T-cell (primary cell): ENCODE results near the gene ATG3. TPM values are rescaled to one million over a fixed set of nuclear protein-coding genes. Genes with fewer than 3 reads are reported as not detected.

Source experiments
- ATAC-seq, 4 experiments: fragments of 200-7000 bp in 3 of 4; fragments of 150-1000 bp in 1 of 4; cut with Tn5 transposase; replicated peaks in 1 of 4; 1 replicate in 3 of 4; 2 replicates in 1 of 4; pipeline ENCODE4 v1.10.0; 2021; ENCODE audit warnings: moderate library complexity in 3 of 4, mild to moderate bottlenecking in 2 of 4, moderate number of reproducible peaks in 1 of 4
- CTCF ChIA-PET, 2 donors: fragments of 300-600 bp; sonication (Branson Sonifier 250); formaldehyde crosslinking; loops; one replicate each; lab custom pipeline; 2022; ENCODE audit warnings: antibody characterized with exemption in 2 of 2; lab: Charles Lee
- POLR2A ChIA-PET, 2 donors: fragments of 300-600 bp; sonication (Branson Sonifier 250); formaldehyde crosslinking; loops; one replicate each; lab custom pipeline; 2022; ENCODE audit warnings: antibody characterized with exemption in 2 of 2; lab: Charles Lee
- DNase-seq, 35 experiments: peaks; one replicate each; pipeline versions ENCODE4 v3.0.0 to v3.0.0-alpha.2; 2013 to 2023
- H3K27ac ChIP-seq: one replicate; pipeline ENCODE4 v1.5.1; 2013; ENCODE audit warnings: low read length
- H3K27me3 ChIP-seq, 2 experiments: replicated peaks in 1 of 2; 1 replicate in 1 of 2; 2 replicates in 1 of 2; pipeline versions ENCODE4 v1.6.1 to v1.7.0; 2013; ENCODE audit warnings: low read length in 1 of 2, mixed read lengths in 1 of 2; ENCODE audit not compliant: control insufficient read depth in 2 of 2, insufficient read depth in 2 of 2; ENCODE audit errors: extremely low read depth in 1 of 2
- H3K36me3 ChIP-seq, 2 donors: 1 replicate in 1 of 2; 2 replicates in 1 of 2; pipeline versions ENCODE4 v1.6.1 to v1.7.0; 2013; ENCODE audit warnings: low read length in 1 of 2; ENCODE audit not compliant: control insufficient read depth in 2 of 2, insufficient read depth in 1 of 2; ENCODE audit errors: extremely low read depth in 1 of 2
- H3K4me1 ChIP-seq, 2 experiments: 1 replicate in 1 of 2; 2 replicates in 1 of 2; pipeline versions ENCODE4 v1.6.1 to v1.7.0; 2013; ENCODE audit warnings: low read length in 2 of 2, mixed read lengths in 1 of 2; ENCODE audit not compliant: insufficient read depth in 2 of 2, control insufficient read depth in 1 of 2; ENCODE audit errors: extremely low read depth in 1 of 2
- H3K4me3 ChIP-seq, 2 donors: 1 replicate in 1 of 2; 2 replicates in 1 of 2; pipeline versions ENCODE4 v1.5.1 to v1.7.0; 2013; ENCODE audit warnings: mild to moderate bottlenecking in 2 of 2, low read length in 1 of 2, moderate library complexity in 1 of 2; ENCODE audit not compliant: control insufficient read depth in 1 of 2; ENCODE audit errors: extremely low read depth in 1 of 2
- H3K9me3 ChIP-seq: 2 replicates; pipeline ENCODE4 v1.7.0; 2013
- H3K27ac Mint-ChIP-seq, 2 donors: one replicate each; pipeline ENCODE4 v1.8.0; 2020 to 2021; ENCODE audit warnings: mild to moderate bottlenecking in 2 of 2, mixed read lengths in 2 of 2
- H3K27me3 Mint-ChIP-seq, 2 donors: one replicate each; pipeline ENCODE4 v1.8.0; 2021 to 2022; ENCODE audit warnings: mixed read lengths in 2 of 2
- H3K36me3 Mint-ChIP-seq: one replicate; pipeline ENCODE4 v1.8.0; 2021; ENCODE audit warnings: mixed read lengths
- H3K4me1 Mint-ChIP-seq, 3 donors: one replicate each; pipeline ENCODE4 v1.8.0; 2020 to 2022; ENCODE audit warnings: mixed read lengths in 3 of 3, mild to moderate bottlenecking in 1 of 3
- H3K4me3 Mint-ChIP-seq, 3 donors: one replicate each; pipeline ENCODE4 v1.8.0; 2020 to 2022; ENCODE audit warnings: mild to moderate bottlenecking in 3 of 3, mixed read lengths in 3 of 3, moderate library complexity in 3 of 3
- H3K9me3 Mint-ChIP-seq, 3 donors: one replicate each; pipeline ENCODE4 v1.8.0; 2020 to 2022; ENCODE audit warnings: mixed read lengths in 3 of 3
- WGBS: methylation state at CpG from one replicate; pipeline ENCODE4 v1.1.5; 2013; ENCODE audit warnings: missing lambda C conversion rate; ENCODE audit not compliant: insufficient coverage; 5-methylcytosine and 5-hydroxymethylcytosine counted together
- total RNA-seq, 35 experiments: library from RNA in 6 of 35; stranded (reverse) in 6 of 35; fragments of 120-200 nt in 1 of 35; gene quantifications; one replicate each; pipeline versions ENCODE4 v1.2.1 to v1.2.4 and lab custom pipeline; 2013 to 2026

Gene ATG3
- total RNA-seq, 5 donors from 2014 or later (not counting 1 experiment from before 2014, with no cell fraction given), result 40.5 to 51.1 (median 49.0) TPM

- POLR2A ChIA-PET, result interaction anchor here in 1 of 2 donors (0.5 kb wide), 1 partner anchor 8 kb away, joined by 3 read pairs; no protein-coding TSS in a partner anchor
- CTCF ChIA-PET, result interaction anchor here in 1 of 2 donors (0.6 kb wide), 1 partner anchor 878 kb away, joined by 5 read pairs; no protein-coding TSS in a partner anchor
- H3K4me1 Mint-ChIP-seq, result peaks cover 36 to 42% (median 37%) of the 10 kb centered on the region in 3 donors
These were observed 58.3 kb downstream of the ATG3 start for GRCh38 chr3:112503304-112503972.

GRCh38 chr3:112500621-112501020 is 61.1 kb downstream of the ATG3 start:
- no peaks in the 10 kb centered on the region for H3K36me3 ChIP-seq
- no peak overlapping the region for H3K27ac ChIP-seq
- CTCF ChIA-PET, result interaction anchor here in 1 of 2 donors (1.5 to 1.7 kb wide), 4 partner anchors 18 to 208 kb away, joined by 3 to 9 read pairs (median 6); no protein-coding TSS in a partner anchor
- peak overlapping the region; percentile 94 to 98 for H3K27ac Mint-ChIP-seq
- ATAC-seq (no peak), DNase-seq (no peak)
- no peaks in the 10 kb centered on the region for H3K27me3 Mint-ChIP-seq
- no peaks in the 10 kb centered on the region for H3K9me3 Mint-ChIP-seq
- POLR2A ChIA-PET, result no interaction called here
- no peaks in the 10 kb centered on the region for H3K9me3 ChIP-seq
- no CpG with 5 or more reads among the region's 2 CpGs for WGBS
- H3K27me3 ChIP-seq, result no peaks in the 10 kb centered on the region
- H3K4me3 Mint-ChIP-seq, result no peak overlapping the region
- H3K4me3 ChIP-seq, result no peak overlapping the region
- H3K4me1 Mint-ChIP-seq, result peaks cover 43 to 49% (median 45%) of the 10 kb centered on the region in 3 donors
- peaks cover 9 to 23% of the 10 kb centered on the region in 2 experiments for H3K4me1 ChIP-seq
- H3K36me3 Mint-ChIP-seq, result no peaks in the 10 kb centered on the region

More at GRCh38 chr3:112503304-112503972, 58.3 kb downstream of the ATG3 start:
- Histone ChIP-seq H3K27ac (no peak overlapping the region), H3K36me3 (no peaks in the 10 kb centered on the region), H3K27me3 (no peaks in the 10 kb centered on the region), H3K4me1 (peaks cover 0 to 14% of the 10 kb centered on the region in 2 experiments), H3K4me3 (no peak overlapping the region), H3K9me3 (no peaks in the 10 kb centered on the region)
- no peak overlapping the region for H3K4me3 Mint-ChIP-seq
- no peaks in the 10 kb centered on the region for H3K27me3 Mint-ChIP-seq
- no peak for DNase-seq
- no peak for ATAC-seq
- H3K27ac Mint-ChIP-seq, result no peak overlapping the region
- H3K36me3 Mint-ChIP-seq, result no peaks in the 10 kb centered on the region
- no CpG with 5 or more reads among the region's 4 CpGs for whole genome bisulfite sequencing
- H3K9me3 Mint-ChIP-seq, result no peaks in the 10 kb centered on the region

GRCh38 chr3:112498914-112499711 is 62.6 kb downstream of the ATG3 start, which contains the start of gene BTLA:
Gene BTLA (minus strand): TSS chr3:112499472. CDS start chr3:112499358, 114 bp downstream.
- peak within 1 kb of the TSS; percentile 94 to 98 for H3K27ac Mint-ChIP-seq
- no peaks in the 10 kb centered on the region for H3K27me3 Mint-ChIP-seq
- no peaks in the 10 kb centered on the region for H3K9me3 Mint-ChIP-seq
- Histone ChIP-seq H3K36me3 (no peaks in the 10 kb centered on the region), H3K4me3 (peak within 1 kb of the TSS; percentile 44 to 85), H3K4me1 (peaks cover 9 to 29% of the 10 kb centered on the region in 2 experiments), H3K9me3 (no peaks in the 10 kb centered on the region), H3K27ac (peak within 1 kb of the TSS; percentile 35), H3K27me3 (no peaks in the 10 kb centered on the region)
- peak; percentile 70 to 84 (median 81) for ATAC-seq
- peaks cover 55 to 62% (median 56%) of the 10 kb centered on the region in 3 donors for H3K4me1 Mint-ChIP-seq
- 0% methylated on average over 2 of the region's 12 CpGs for WGBS
- ChIA-PET CTCF (interaction anchor here in 1 of 2 donors (0.7 to 1.7 kb wide), 7 partner anchors 14 to 419 kb away, joined by 3 to 6 read pairs (median 4); no protein-coding TSS in a partner anchor), POLR2A (interaction anchor here (0.5 to 0.8 kb wide), 9 partner anchors 12 to 1018 kb away, joined by 3 to 8 read pairs (median 3); partner anchors contain the start of gene CD200 (in 1 of the 2))
- H3K36me3 Mint-ChIP-seq, result peaks cover 5% of the 10 kb centered on the region
- peak in 19 of 35 experiments; percentile 4 to 64 (median 15) for DNase-seq
- peak within 1 kb of the TSS; percentile 92 to 98 (median 95) for H3K4me3 Mint-ChIP-seq

GRCh38 chr3:112497897-112498548 is 63.7 kb downstream of the ATG3 start:
- ATAC-seq (no peak), DNase-seq (no peak)
- peak overlapping the region; percentile 91 to 98 for H3K27ac Mint-ChIP-seq
- no peaks in the 10 kb centered on the region for H3K36me3 ChIP-seq
- H3K4me1 ChIP-seq, result peaks cover 16 to 30% of the 10 kb centered on the region in 2 experiments
- ChIA-PET POLR2A (interaction anchor here (0.6 to 1.0 kb wide), 6 partner anchors 11 to 730 kb away, joined by 3 to 18 read pairs (median 4); no protein-coding TSS in a partner anchor), CTCF (interaction anchor here (0.6 to 1.6 kb wide), 8 partner anchors 15 to 825 kb away, joined by 3 to 15 read pairs (median 4); partner anchors contain the start of genes ATG3 (in 1 of the 2) and SLC35A5 (in 1 of the 2))
- H3K27ac ChIP-seq, result peak overlapping the region; percentile 35
- H3K4me3 Mint-ChIP-seq, result peak overlapping the region; percentile 92 to 98 (median 95)
- WGBS, result no CpG with 5 or more reads among the region's 11 CpGs
- H3K4me1 Mint-ChIP-seq, result peaks cover 66 to 70% (median 67%) of the 10 kb centered on the region in 3 donors
- H3K9me3 ChIP-seq, result no peaks in the 10 kb centered on the region
- no peaks in the 10 kb centered on the region for H3K27me3 ChIP-seq
- H3K27me3 Mint-ChIP-seq, result no peaks in the 10 kb centered on the region
- no peaks in the 10 kb centered on the region for H3K9me3 Mint-ChIP-seq
- H3K36me3 Mint-ChIP-seq, result peaks cover 5% of the 10 kb centered on the region
- H3K4me3 ChIP-seq, result peak overlapping the region; percentile 44 to 85

GRCh38 chr3:112496366-112497067 is 65.2 kb downstream of the ATG3 start:
- POLR2A ChIA-PET, result interaction anchor here (0.6 to 1.1 kb wide), 4 partner anchors 36 to 505 kb away, joined by 3 to 5 read pairs (median 4); no protein-coding TSS in a partner anchor
- H3K27ac ChIP-seq, result peak overlapping the region; percentile 21

More at GRCh38 chr3:112496366-112497067, 65.2 kb downstream of the ATG3 start:
- Histone ChIP-seq H3K9me3 (no peaks in the 10 kb centered on the region), H3K4me1 (peaks cover 18 to 43% of the 10 kb centered on the region in 2 experiments), H3K4me3 (peak overlapping the region; percentile 44 to 53), H3K27me3 (no peaks in the 10 kb centered on the region), H3K36me3 (no peaks in the 10 kb centered on the region)
- Mint-ChIP-seq H3K27me3 (no peaks in the 10 kb centered on the region), H3K4me3 (peak overlapping the region; percentile 79 to 98 (median 95)), H3K36me3 (peaks cover 5% of the 10 kb centered on the region), H3K9me3 (no peaks in the 10 kb centered on the region), H3K27ac (peak overlapping the region; percentile 83 to 85), H3K4me1 (peaks cover 79 to 85% (median 81%) of the 10 kb centered on the region in 3 donors)
- no CpG with 5 or more reads among the region's 5 CpGs for WGBS
- ATAC-seq (peak in 1 of 4 experiments; percentile 62), DNase-seq (peak in 1 of 35 experiments; percentile 54)
- CTCF ChIA-PET, result interaction anchor here (0.7 to 1.7 kb wide), 4 partner anchors 9 to 385 kb away, joined by 3 to 5 read pairs (median 3); no protein-coding TSS in a partner anchor
